ENCODE measurements around the gene LEAP2. TPM values are rescaled to one million over a fixed set of nuclear protein-coding genes. Genes with fewer than 3 reads are reported as not detected.

Gene LEAP2
- total and polyA plus RNA-seq, 7 donors = 0.51 to 2.7 (median 0.91) TPM

- WGBS, 3 donors = 78 to 88% (median 79%) methylated on average over 6 of the region's 6 CpGs
- H3K36me3 ChIP-seq (ENCODE audit: insufficient read depth in 1 of 2, low read depth in 1 of 2) = no peaks in the 10 kb centered on the region
- no peak overlapping the region for H3K27ac ChIP-seq
- peaks cover 0 to 48% (median 5%) of the 10 kb centered on the region in 3 donors for H3K27me3 ChIP-seq (ENCODE audit: insufficient read depth in 3 of 3, low read length in 2 of 3)
- TF ChIP-seq CTCF (IDR thresholded peaks at IDR 0.05) = no peak
- no peaks in the 10 kb centered on the region for H3K9me3 ChIP-seq
- H3K4me1 ChIP-seq = peaks cover 5% of the 10 kb centered on the region
- H3K4me3 ChIP-seq = no peak overlapping the region
- intact Hi-C loops (cut with DNase I) = loop anchor here in 1 of 2 donors (5.0 kb wide), 1 partner anchor 56 kb away; no protein-coding TSS in a partner anchor
- ATAC-seq (no peak), DNase-seq (no peak)
Observed at GRCh38 chr5:132826424-132827082, 46.9 kb upstream of the LEAP2 start.

- Histone ChIP-seq H3K4me3 (no peak overlapping the region), H3K36me3 (ENCODE audit: insufficient read depth in 1 of 2, low read depth in 1 of 2) (no peaks in the 10 kb centered on the region), H3K27me3 (ENCODE audit: insufficient read depth in 3 of 3, low read length in 2 of 3) (peaks cover 0 to 43% (median 5%) of the 10 kb centered on the region in 3 donors), H3K9me3 (no peaks in the 10 kb centered on the region), H3K27ac (no peak overlapping the region), H3K4me1 (peaks cover 5% of the 10 kb centered on the region)
- TF ChIP-seq CTCF (IDR thresholded peaks at IDR 0.05) = no peak
- intact Hi-C loops (cut with DNase I) = loop anchor here in 1 of 2 donors (5.0 kb wide), 1 partner anchor 54 kb away; no protein-coding TSS in a partner anchor
- DNase-seq (no peak), ATAC-seq (no peak)
- WGBS, 3 donors = 89 to 94% (median 93%) methylated on average over 4 of the region's 4 CpGs
Observed at GRCh38 chr5:132827943-132828673, 45.4 kb upstream of the LEAP2 start.

GRCh38 chr5:132828846-132829494, 44.5 kb upstream of the LEAP2 start:
- H3K36me3 ChIP-seq (ENCODE audit: insufficient read depth in 1 of 2, low read depth in 1 of 2) = no peaks in the 10 kb centered on the region
- H3K27me3 ChIP-seq (ENCODE audit: insufficient read depth in 3 of 3, low read length in 2 of 3) = peaks cover 0 to 41% (median 5%) of the 10 kb centered on the region in 3 donors
- intact Hi-C loops (cut with DNase I) = loop anchor here in 1 of 2 donors (5.0 kb wide), 1 partner anchor 53 kb away; no protein-coding TSS in a partner anchor
- 77 to 85% (median 80%) methylated on average over 4 of the region's 4 CpGs for WGBS, 3 donors
- H3K27ac ChIP-seq = no peak overlapping the region
- DNase-seq (no peak), ATAC-seq (no peak)
- H3K9me3 ChIP-seq = no peaks in the 10 kb centered on the region
- TF ChIP-seq CTCF (IDR thresholded peaks at IDR 0.05) = no peak
- peak overlapping the region; percentile 82 for H3K4me3 ChIP-seq
- peaks cover 5% of the 10 kb centered on the region for H3K4me1 ChIP-seq

- H3K27me3 ChIP-seq (ENCODE audit: insufficient read depth in 3 of 3, low read length in 2 of 3) = peaks cover 0 to 35% (median 5%) of the 10 kb centered on the region in 3 donors
- H3K4me1 ChIP-seq = peaks cover 5% of the 10 kb centered on the region
- peak; percentile 86 for TF ChIP-seq CTCF (IDR thresholded peaks at IDR 0.05)
- intact Hi-C loops (cut with DNase I) = loop anchor here (5.0 kb wide), 2 partner anchors 37 to 52 kb away; partner anchors contain the start of genes GDF9 (in 1 of the 2) and UQCRQ (in 1 of the 2)
- ATAC-seq = peak; percentile 86 to 97 (median 92)
- peak overlapping the region; percentile 76 for H3K27ac ChIP-seq
- peak overlapping the region; percentile 82 for H3K4me3 ChIP-seq
- WGBS, 3 donors = 3 to 6% (median 4%) methylated on average over 46 to 75 of the region's 75 CpGs
- H3K9me3 ChIP-seq = no peaks in the 10 kb centered on the region
- DNase-seq = peak; percentile 79 to 85
- H3K36me3 ChIP-seq (ENCODE audit: insufficient read depth in 1 of 2, low read depth in 1 of 2) = no peaks in the 10 kb centered on the region
Observed at GRCh38 chr5:132829742-132830435, 43.6 kb upstream of the LEAP2 start.
